ENCODE results near the gene NDUFA3.

DNA sequence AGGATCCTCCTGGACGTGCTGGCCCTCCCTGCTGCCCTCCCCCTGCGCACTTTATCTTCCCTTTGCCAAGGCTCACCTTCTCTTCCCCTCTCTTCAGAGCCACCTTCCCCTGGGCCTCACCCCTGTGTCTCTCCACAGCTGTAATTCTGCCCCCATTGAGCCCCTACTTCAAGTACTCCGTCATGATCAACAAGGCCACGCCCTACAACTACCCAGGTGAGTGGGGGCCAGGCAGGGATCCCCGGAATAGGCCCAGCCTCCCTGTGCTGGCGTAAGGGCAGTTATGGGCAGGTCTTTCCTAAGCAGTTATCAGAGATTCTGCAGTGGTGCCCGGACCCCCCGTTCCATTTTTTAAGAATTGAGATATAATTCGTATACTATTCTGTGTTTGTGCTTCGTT is 3.1 kb downstream of the NDUFA3 start:
- TF ChIP-seq, protein P1, sequence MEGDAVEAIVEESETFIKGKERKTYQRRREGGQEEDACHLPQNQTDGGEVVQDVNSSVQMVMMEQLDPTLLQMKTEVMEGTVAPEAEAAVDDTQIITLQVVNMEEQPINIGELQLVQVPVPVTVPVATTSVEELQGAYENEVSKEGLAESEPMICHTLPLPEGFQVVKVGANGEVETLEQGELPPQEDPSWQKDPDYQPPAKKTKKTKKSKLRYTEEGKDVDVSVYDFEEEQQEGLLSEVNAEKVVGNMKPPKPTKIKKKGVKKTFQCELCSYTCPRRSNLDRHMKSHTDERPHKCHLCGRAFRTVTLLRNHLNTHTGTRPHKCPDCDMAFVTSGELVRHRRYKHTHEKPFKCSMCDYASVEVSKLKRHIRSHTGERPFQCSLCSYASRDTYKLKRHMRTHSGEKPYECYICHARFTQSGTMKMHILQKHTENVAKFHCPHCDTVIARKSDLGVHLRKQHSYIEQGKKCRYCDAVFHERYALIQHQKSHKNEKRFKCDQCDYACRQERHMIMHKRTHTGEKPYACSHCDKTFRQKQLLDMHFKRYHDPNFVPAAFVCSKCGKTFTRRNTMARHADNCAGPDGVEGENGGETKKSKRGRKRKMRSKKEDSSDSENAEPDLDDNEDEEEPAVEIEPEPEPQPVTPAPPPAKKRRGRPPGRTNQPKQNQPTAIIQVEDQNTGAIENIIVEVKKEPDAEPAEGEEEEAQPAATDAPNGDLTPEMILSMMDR (IDR thresholded peaks at IDR 0.05), result no peak
- TF ChIP-seq SIN3A (IDR thresholded peaks at IDR 0.05; ENCODE audit: borderline replicate concordance, insufficient read depth, low read depth, low read length) (no peak), POLR2AphosphoS5 (IDR thresholded peaks at IDR 0.05; ENCODE audit: low read depth, low read length) (no peak)

Data from Panc1 (cell line).